Stimulated activated CD4-positive, alpha-beta T cell treated with anti-CD3 and anti-CD28 coated beads, Interleukin-1b, Interleukin-23, amount 100 ng/mL, for 48 hours (primary cell): Measurements from ENCODE around the gene ZNF862.

Source experiments
- DNase-seq: peaks from one replicate; pipeline ENCODE4 v3.0.0-alpha.2; 2020

ZNF862 gene

GRCh38 chr7:149811831-149812490 is 26.2 kb upstream of the ZNF862 start:
- DNase-seq: no peak

GRCh38 chr7:149813254-149814035 is 24.7 kb upstream of the ZNF862 start:
- DNase-seq: no peak

- DNase-seq: no peak
Observed at GRCh38 chr7:149814494-149814893, 23.7 kb upstream of the ZNF862 start.

GRCh38 chr7:149815121-149815520 is 23.1 kb upstream of the ZNF862 start:
- DNase-seq: no peak

GRCh38 chr7:149815661-149816266 is 22.4 kb upstream of the ZNF862 start:
- DNase-seq: no peak

- no peak for DNase-seq
Observed at GRCh38 chr7:149816267-149816751, 21.9 kb upstream of the ZNF862 start.

- DNase-seq: no peak
Observed at GRCh38 chr7:149816794-149817193, 21.4 kb upstream of the ZNF862 start.

GRCh38 chr7:149817301-149817771 is 20.8 kb upstream of the ZNF862 start:
- no peak for DNase-seq

- no peak for DNase-seq
Observed at GRCh38 chr7:149817836-149818535, 20.2 kb upstream of the ZNF862 start.

- DNase-seq: no peak
Observed at GRCh38 chr7:149818536-149818840, 19.7 kb upstream of the ZNF862 start.

- no peak for DNase-seq
Observed at GRCh38 chr7:149819141-149819960, 18.8 kb upstream of the ZNF862 start.

GRCh38 chr7:149819961-149820340 is 18.2 kb upstream of the ZNF862 start:
- DNase-seq: no peak

GRCh38 chr7:149820622-149821190 is 17.5 kb upstream of the ZNF862 start:
- no peak for DNase-seq

GRCh38 chr7:149821191-149822148 is 16.7 kb upstream of the ZNF862 start:
- DNase-seq: no peak

- DNase-seq: no peak
Observed at GRCh38 chr7:149822353-149822943, 15.7 kb upstream of the ZNF862 start.

- DNase-seq: no peak
Observed at GRCh38 chr7:149823191-149823630, 15.0 kb upstream of the ZNF862 start.

GRCh38 chr7:149823631-149824199 is 14.5 kb upstream of the ZNF862 start:
- DNase-seq: no peak

GRCh38 chr7:149824301-149824741 is 13.9 kb upstream of the ZNF862 start:
- DNase-seq: no peak

GRCh38 chr7:149824748-149825566 is 13.2 kb upstream of the ZNF862 start:
- DNase-seq: no peak
